NCI-H526 (cell line): ENCODE data around the gene LYPLAL1.
"Not testable (repeated sequence)": the region's sequence is repeated elsewhere in the genome, so short reads cannot be mapped to it uniquely, and the experiment has no call there.

Source experiments
- DNase-seq, 2 experiments: peaks; one replicate each; lab custom pipeline; 2025; lab: John Stamatoyannopoulos, UW

LYPLAL1 gene

GRCh38 chr1:219163401-219163954, 10.2 kb upstream of the LYPLAL1 start:
- no peak for DNase-seq

GRCh38 chr1:219171192-219171935, 2.3 kb upstream of the LYPLAL1 start:
- DNase-seq = no peak

GRCh38 chr1:219172821-219173220, 857 bp upstream of the LYPLAL1 start:
- DNase-seq = no peak

GRCh38 chr1:219173434-219173757, 282 bp upstream of the LYPLAL1 start:
- no peak for DNase-seq

- no peak for DNase-seq
Measured at GRCh38 chr1:219174460-219175211, 958 bp downstream of the LYPLAL1 start.

- no peak for DNase-seq
Measured at GRCh38 chr1:219175212-219175564, 1.5 kb downstream of the LYPLAL1 start.

GRCh38 chr1:219176168-219176567, 2.5 kb downstream of the LYPLAL1 start:
- DNase-seq = no peak

GRCh38 chr1:219177363-219177762, 3.7 kb downstream of the LYPLAL1 start:
- no peak for DNase-seq

- no peak for DNase-seq
Measured at GRCh38 chr1:219177940-219178339, 4.3 kb downstream of the LYPLAL1 start.

GRCh38 chr1:219179293-219179692, 5.6 kb downstream of the LYPLAL1 start:
- no peak for DNase-seq

GRCh38 chr1:219184337-219184736, 10.7 kb downstream of the LYPLAL1 start:
- DNase-seq = no peak

GRCh38 chr1:219185486-219186117, 11.9 kb downstream of the LYPLAL1 start:
- DNase-seq = no peak

GRCh38 chr1:219188331-219188803, 14.7 kb downstream of the LYPLAL1 start:
- no peak for DNase-seq

GRCh38 chr1:219189021-219189824, 15.5 kb downstream of the LYPLAL1 start:
- DNase-seq = no peak

GRCh38 chr1:219189952-219190351, 16.3 kb downstream of the LYPLAL1 start:
- no peak for DNase-seq

- DNase-seq = no peak
Measured at GRCh38 chr1:219190605-219191004, 16.9 kb downstream of the LYPLAL1 start.

GRCh38 chr1:219195833-219196232, 22.2 kb downstream of the LYPLAL1 start:
- not testable (repeated sequence) for DNase-seq

- DNase-seq = no peak
Measured at GRCh38 chr1:219201656-219202055, 28.0 kb downstream of the LYPLAL1 start.

GRCh38 chr1:219202567-219202966, 28.9 kb downstream of the LYPLAL1 start:
- DNase-seq = no peak

- no peak for DNase-seq
Measured at GRCh38 chr1:219206350-219206749, 32.7 kb downstream of the LYPLAL1 start.

- DNase-seq = no peak
Measured at GRCh38 chr1:219209578-219209977, 35.9 kb downstream of the LYPLAL1 start.

GRCh38 chr1:219210067-219210466, 36.4 kb downstream of the LYPLAL1 start:
- no peak for DNase-seq
